ENCODE data around the gene ZNF3.

GRCh38 chr7:100077205-100077604 lies 4.3 kb downstream of the ZNF3 start:
- TF ChIP-seq MYC (IDR thresholded peaks at IDR 0.05; ENCODE audit: borderline replicate concordance, low read length) (no peak), SREBF2 (IDR thresholded peaks at IDR 0.05) (no peak), CTCF (IDR thresholded peaks at IDR 0.05) (no peak), POLR2AphosphoS2 (conservative IDR thresholded peaks at IDR 0.05; ENCODE audit: low read length) (no peak), MAX (IDR thresholded peaks at IDR 0.05) (no peak), POLR2A (IDR thresholded peaks at IDR 0.05; ENCODE audit: low read length) (no peak)

Measured in A549 (cell line).